Ecto neural progenitor cell (in vitro differentiated cells): ENCODE data around the gene THOC2.
"Not testable (repeated sequence)": the region's sequence is repeated elsewhere in the genome, so short reads cannot be mapped to it uniquely, and the experiment has no call there.

Experiments
- DNase-seq: peaks from one replicate; pipeline ENCODE4 v3.0.0-alpha.2; 2018; ENCODE audit warnings: low spot score

The THOC2 gene

DNA sequence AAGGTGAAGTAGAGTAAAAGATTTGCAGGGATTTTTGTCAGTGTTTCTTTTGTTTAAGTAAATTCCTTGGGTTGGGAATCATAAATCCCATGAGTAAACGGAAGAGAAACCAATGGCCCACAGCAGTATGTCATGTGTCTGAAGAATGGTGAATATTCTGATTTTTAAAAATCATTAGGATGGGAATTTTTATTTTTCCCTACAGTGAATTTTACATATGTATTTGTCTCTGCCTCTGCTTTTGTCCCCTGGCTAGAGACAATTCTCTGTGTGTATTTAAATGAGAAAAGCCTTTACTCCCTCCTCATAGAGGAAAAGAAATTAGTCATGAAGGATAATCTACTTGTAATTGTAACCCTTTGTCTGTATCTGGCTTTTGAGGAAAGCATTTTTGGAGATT lies 152.1 kb downstream of the THOC2 start:
- DNase-seq = no peak

DNA sequence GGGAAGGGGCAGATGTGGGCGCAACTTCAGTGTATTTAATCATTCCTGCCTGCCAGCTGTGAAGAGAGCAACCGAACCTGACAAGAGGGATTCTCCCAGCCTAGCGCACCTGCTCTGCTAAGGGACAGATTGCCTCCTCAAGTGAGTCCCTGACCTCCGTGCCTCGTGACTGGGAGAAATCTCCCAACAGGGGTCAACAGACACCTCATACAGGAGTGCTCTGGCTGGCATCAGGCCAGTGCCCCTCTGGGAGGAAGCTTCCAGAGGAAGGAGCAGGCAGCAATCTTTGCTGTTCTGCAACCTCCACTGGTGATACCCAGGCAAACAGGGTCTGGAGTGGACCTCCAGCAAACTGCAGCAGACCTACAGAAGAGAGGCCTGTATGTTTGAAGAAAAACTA lies 158.8 kb downstream of the THOC2 start:
- DNase-seq = not testable (repeated sequence)

- no peak for DNase-seq
Observed at GRCh38 chrX:123570011-123570590, 162.8 kb downstream of the THOC2 start.

- no peak for DNase-seq
Observed at GRCh38 chrX:123563167-123563566, 169.7 kb downstream of the THOC2 start.

- DNase-seq = no peak
Observed at GRCh38 chrX:123562342-123563146, 170.3 kb downstream of the THOC2 start.

- DNase-seq = no peak
Observed at GRCh38 chrX:123561439-123562215, 171.2 kb downstream of the THOC2 start.

DNA sequence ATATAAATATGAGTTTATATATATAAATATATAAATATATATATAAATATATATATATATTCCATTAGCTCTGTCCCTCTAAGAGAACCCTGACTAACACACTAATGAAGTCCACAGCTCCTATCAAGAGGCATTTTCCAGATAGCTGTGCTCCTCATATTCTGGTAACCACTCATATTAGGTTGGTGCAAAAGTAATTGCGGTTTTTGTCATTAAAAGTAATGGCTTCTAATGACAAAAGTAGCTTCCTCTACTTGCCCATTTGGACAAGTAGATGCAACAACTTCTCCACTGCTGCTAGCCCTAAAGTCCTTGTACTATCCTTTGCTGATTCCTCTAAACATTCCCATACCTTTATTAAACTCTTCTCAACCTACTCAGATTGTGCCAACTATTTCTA lies 182.0 kb downstream of the THOC2 start:
- no peak for DNase-seq
